Measurements from ENCODE around the gene NBEAL2.

Gene NBEAL2, protein sequence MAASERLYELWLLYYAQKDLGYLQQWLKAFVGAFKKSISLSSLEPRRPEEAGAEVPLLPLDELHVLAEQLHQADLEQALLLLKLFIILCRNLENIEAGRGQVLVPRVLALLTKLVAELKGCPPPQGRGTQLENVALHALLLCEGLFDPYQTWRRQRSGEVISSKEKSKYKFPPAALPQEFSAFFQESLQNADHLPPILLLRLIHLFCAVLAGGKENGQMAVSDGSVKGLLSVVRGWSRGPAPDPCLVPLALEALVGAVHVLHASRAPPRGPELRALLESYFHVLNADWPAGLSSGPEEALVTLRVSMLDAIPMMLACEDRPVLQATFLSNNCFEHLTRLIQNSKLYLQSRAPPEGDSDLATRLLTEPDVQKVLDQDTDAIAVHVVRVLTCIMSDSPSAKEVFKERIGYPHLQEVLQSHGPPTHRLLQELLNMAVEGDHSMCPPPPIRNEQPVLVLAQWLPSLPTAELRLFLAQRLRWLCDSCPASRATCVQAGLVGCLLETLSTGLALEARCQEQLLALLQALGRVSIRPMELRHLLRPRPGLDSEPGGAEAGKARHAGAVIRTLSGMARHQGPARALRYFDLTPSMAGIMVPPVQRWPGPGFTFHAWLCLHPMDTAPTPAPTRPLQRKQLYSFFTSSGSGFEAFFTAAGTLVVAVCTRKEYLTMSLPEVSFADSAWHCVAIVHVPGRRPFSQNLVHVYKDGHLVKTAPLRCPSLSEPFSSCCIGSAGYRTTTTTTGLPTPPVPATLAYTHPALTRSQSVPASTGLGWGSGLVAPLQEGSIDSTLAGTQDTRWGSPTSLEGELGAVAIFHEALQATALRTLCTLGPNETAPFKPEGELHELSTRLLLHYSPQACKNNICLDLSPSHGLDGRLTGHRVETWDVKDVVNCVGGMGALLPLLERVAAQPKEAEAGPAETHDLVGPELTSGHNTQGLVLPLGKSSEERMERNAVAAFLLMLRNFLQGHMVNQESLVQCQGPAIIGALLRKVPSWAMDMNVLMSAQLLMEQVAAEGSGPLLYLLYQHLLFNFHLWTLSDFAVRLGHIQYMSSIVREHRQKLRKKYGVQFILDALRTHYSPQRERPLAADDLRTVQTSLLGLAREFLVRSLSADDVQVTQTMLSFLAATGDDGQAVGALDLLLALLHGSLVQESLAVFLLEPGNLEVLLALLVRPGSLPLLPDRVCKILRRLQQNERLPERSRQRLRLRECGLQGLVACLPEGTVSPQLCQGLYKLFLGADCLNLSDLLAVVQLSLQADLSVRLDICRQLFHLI (N-terminal part only)

DNA sequence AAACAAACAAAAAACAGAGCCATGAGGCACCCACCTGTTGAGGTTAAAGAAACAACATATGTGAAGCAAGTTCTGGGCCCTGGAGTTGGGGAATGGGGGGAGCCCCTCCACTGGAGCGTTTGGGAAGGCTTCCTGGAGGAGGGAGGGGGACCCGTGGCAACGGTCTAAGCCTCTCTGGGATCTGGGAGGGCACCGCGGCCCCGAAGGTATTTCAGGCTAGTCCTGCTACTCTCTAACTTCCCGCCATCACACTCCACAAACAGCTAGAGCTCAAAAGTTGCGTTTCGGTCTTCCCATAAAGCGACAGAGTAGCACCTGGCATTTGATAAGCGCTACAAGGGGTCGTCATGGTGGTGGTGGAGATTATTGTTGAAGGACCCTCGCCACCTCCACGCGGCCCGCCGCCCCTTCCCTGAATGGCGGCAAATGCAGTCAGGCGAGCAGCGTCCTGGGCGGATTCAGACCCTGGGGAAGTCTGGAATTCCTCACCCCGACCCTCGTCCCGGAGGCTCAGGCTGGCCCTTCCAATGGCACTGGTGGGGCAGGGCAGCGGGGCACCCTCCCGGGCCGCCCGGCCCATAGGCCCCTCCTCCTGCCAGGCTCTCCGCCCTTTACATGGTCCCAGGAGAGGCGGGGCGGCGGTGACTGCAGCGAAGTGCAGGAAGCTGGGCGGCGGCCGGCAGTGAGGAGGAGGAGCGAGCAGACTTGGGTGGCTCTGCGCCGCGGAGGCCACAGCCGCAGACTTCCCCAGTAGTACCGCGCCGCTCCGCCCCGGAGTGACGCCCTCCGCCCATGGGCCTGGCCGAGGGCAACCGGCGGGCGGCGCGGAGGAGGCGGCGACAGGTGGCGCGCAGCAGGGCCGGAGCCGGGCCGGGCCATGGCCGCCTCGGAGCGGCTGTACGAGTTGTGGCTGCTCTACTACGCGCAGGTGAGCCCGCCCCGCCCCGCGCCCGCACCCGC lies at the start of gene NBEAL2:
Gene NBEAL2 (plus strand): TSS at position 682 of the 960 bp plus-strand sequence. CDS start 196 bp downstream, at position 878.
- Histone ChIP-seq H3K4me3 (ENCODE audit: low read depth in 1 of 2, low read length in 2 of 2) (peak within 1 kb of the TSS; percentile 61 to 79), H3K36me3 (ENCODE audit: insufficient read depth, low read length) (peaks cover 6% of the 10 kb centered on the region), H3K9me3 (ENCODE audit: low read length) (no peaks in the 10 kb centered on the region), H3K4me1 (ENCODE audit: insufficient read depth, low read length) (peaks cover 35% of the 10 kb centered on the region), H3K27ac (ENCODE audit: low read depth, low read length) (peak within 1 kb of the TSS; percentile 86), H3K9ac (ENCODE audit: low read length) (peak within 1 kb of the TSS; percentile 75), H3K27me3 (ENCODE audit: control insufficient read depth in 1 of 2, insufficient read depth in 2 of 2, low read length in 2 of 2) (no peaks in the 10 kb centered on the region)

DNA sequence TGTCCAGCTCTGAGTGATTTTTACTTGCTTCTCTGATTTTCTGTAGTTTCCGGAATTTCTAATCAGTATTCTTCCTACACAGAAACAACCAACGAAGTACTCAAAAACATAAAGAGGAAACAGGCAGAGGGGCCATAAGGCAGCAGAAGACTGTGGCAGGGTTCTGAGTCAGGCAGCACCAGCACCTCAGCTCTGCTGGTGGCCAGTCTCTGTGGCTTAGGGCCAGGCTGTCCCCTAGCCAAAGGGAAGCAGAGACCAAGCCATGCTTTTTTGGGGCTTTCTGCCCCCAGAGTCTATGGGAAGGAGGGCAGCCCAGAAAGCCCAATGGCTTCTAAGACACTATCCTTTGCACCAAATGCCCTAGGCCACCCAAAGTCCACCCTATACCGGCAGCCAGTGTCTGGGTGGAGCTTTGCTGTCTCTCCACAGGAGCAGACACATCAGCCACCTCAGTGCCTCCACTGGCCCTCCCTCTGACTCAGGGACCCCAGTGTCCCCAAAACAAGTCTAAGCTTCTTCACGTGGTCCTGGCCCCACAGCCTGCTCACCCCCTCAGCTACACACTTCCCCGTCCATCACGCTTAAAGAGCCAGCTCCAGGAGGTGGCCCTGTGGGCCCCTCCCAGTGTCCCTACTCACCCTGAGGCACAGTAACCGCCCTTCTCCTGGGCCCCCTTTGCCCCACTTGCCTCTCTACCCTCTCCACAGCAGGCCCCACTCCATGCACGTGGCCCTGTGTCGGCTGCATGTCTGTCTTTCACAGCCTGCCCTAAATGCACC lies 49.1 kb upstream of the NBEAL2 start:
- H3K27me3 ChIP-seq (ENCODE audit: control insufficient read depth in 1 of 2, insufficient read depth in 2 of 2, low read length in 2 of 2): no peaks in the 10 kb centered on the region
- peak overlapping the region; percentile 58 for H3K27ac ChIP-seq (ENCODE audit: low read depth, low read length)
- H3K4me3 ChIP-seq (ENCODE audit: low read depth in 1 of 2, low read length in 2 of 2): no peak overlapping the region
- peaks cover 17% of the 10 kb centered on the region for H3K36me3 ChIP-seq (ENCODE audit: insufficient read depth, low read length)
- H3K9ac ChIP-seq (ENCODE audit: low read length): peak overlapping the region; percentile 0
- peaks cover 90% of the 10 kb centered on the region for H3K4me1 ChIP-seq (ENCODE audit: insufficient read depth, low read length)
- no peaks in the 10 kb centered on the region for H3K9me3 ChIP-seq (ENCODE audit: low read length)

- Histone ChIP-seq H3K27me3 (ENCODE audit: control insufficient read depth in 1 of 2, insufficient read depth in 2 of 2, low read length in 2 of 2) (no peaks in the 10 kb centered on the region), H3K9me3 (ENCODE audit: low read length) (no peaks in the 10 kb centered on the region), H3K9ac (ENCODE audit: low read length) (peak overlapping the region; percentile 0), H3K27ac (ENCODE audit: low read depth, low read length) (peak overlapping the region; percentile 58), H3K4me1 (ENCODE audit: insufficient read depth, low read length) (peaks cover 90% of the 10 kb centered on the region), H3K36me3 (ENCODE audit: insufficient read depth, low read length) (peaks cover 11% of the 10 kb centered on the region), H3K4me3 (ENCODE audit: low read depth in 1 of 2, low read length in 2 of 2) (no peak overlapping the region)
Measured at GRCh38 chr3:46930945-46931403, 48.5 kb upstream of the NBEAL2 start.

DNA sequence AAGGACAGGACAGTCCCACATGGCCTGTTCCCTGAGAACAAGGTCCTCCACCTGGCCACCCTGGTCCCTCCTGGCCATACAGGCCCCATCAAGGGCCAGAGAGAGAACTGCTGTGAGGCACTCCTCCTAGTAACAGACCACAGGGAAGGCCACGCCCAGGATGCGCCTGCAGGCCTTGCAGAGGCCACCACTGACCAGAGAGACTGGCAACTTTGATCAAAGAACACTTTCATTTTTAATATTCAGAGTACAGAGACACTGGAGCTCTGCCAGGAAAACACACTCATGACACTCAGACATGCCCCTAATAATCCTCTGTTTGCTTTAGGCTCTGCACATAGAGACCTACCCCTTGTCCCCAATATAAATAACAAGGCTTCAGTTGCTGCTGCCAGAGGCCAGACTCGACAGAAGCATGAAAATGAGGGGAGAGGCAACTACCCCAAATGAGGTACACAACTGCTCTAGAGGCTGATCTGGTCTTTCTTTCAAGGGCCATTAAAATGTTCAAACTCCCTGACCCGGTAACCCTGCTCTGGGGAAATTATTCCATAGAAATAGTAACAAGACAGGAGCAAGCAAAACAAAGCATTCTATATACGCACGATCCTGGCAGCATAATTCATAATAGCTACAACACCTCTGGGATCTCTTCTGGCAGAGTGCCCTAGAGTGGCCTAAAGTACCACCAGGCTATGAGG lies 47.7 kb upstream of the NBEAL2 start:
- Histone ChIP-seq H3K4me3 (ENCODE audit: low read depth in 1 of 2, low read length in 2 of 2) (no peak overlapping the region), H3K9ac (ENCODE audit: low read length) (peak overlapping the region; percentile 0), H3K27me3 (ENCODE audit: control insufficient read depth in 1 of 2, insufficient read depth in 2 of 2, low read length in 2 of 2) (no peaks in the 10 kb centered on the region), H3K27ac (ENCODE audit: low read depth, low read length) (peak overlapping the region; percentile 58), H3K36me3 (ENCODE audit: insufficient read depth, low read length) (peaks cover 3% of the 10 kb centered on the region), H3K9me3 (ENCODE audit: low read length) (no peaks in the 10 kb centered on the region), H3K4me1 (ENCODE audit: insufficient read depth, low read length) (peaks cover 90% of the 10 kb centered on the region)

GRCh38 chr3:46932455-46933225 lies 46.8 kb upstream of the NBEAL2 start:
- Histone ChIP-seq H3K4me3 (ENCODE audit: low read depth in 1 of 2, low read length in 2 of 2) (no peak overlapping the region), H3K9ac (ENCODE audit: low read length) (no peak overlapping the region), H3K4me1 (ENCODE audit: insufficient read depth, low read length) (peaks cover 82% of the 10 kb centered on the region), H3K27ac (ENCODE audit: low read depth, low read length) (peak overlapping the region; percentile 58), H3K9me3 (ENCODE audit: low read length) (no peaks in the 10 kb centered on the region), H3K27me3 (ENCODE audit: control insufficient read depth in 1 of 2, insufficient read depth in 2 of 2, low read length in 2 of 2) (no peaks in the 10 kb centered on the region), H3K36me3 (ENCODE audit: insufficient read depth, low read length) (peaks cover 6% of the 10 kb centered on the region)

GRCh38 chr3:46933261-46933660 lies 46.2 kb upstream of the NBEAL2 start:
- Histone ChIP-seq H3K4me1 (ENCODE audit: insufficient read depth, low read length) (peaks cover 79% of the 10 kb centered on the region), H3K4me3 (ENCODE audit: low read depth in 1 of 2, low read length in 2 of 2) (no peak overlapping the region), H3K9me3 (ENCODE audit: low read length) (no peaks in the 10 kb centered on the region), H3K36me3 (ENCODE audit: insufficient read depth, low read length) (peaks cover 12% of the 10 kb centered on the region), H3K27me3 (ENCODE audit: control insufficient read depth in 1 of 2, insufficient read depth in 2 of 2, low read length in 2 of 2) (no peaks in the 10 kb centered on the region), H3K9ac (ENCODE audit: low read length) (no peak overlapping the region), H3K27ac (ENCODE audit: low read depth, low read length) (no peak overlapping the region)

- H3K27me3 ChIP-seq (ENCODE audit: control insufficient read depth in 1 of 2, insufficient read depth in 2 of 2, low read length in 2 of 2): no peaks in the 10 kb centered on the region
- H3K9ac ChIP-seq (ENCODE audit: low read length): no peak overlapping the region
Measured at GRCh38 chr3:46934072-46934471, 45.4 kb upstream of the NBEAL2 start.

GRCh38 chr3:46934498-46935167 lies 44.8 kb upstream of the NBEAL2 start:
- peaks cover 80% of the 10 kb centered on the region for H3K4me1 ChIP-seq (ENCODE audit: insufficient read depth, low read length)
- H3K9ac ChIP-seq (ENCODE audit: low read length): no peak overlapping the region
- peak overlapping the region; percentile 77 for H3K27ac ChIP-seq (ENCODE audit: low read depth, low read length)
- no peak overlapping the region for H3K4me3 ChIP-seq (ENCODE audit: low read depth in 1 of 2, low read length in 2 of 2)
- H3K27me3 ChIP-seq (ENCODE audit: control insufficient read depth in 1 of 2, insufficient read depth in 2 of 2, low read length in 2 of 2): no peaks in the 10 kb centered on the region
- no peaks in the 10 kb centered on the region for H3K9me3 ChIP-seq (ENCODE audit: low read length)
- peaks cover 22% of the 10 kb centered on the region for H3K36me3 ChIP-seq (ENCODE audit: insufficient read depth, low read length)

More at GRCh38 chr3:46934072-46934471, 45.4 kb upstream of the NBEAL2 start:
- Histone ChIP-seq H3K4me3 (ENCODE audit: low read depth in 1 of 2, low read length in 2 of 2) (no peak overlapping the region), H3K36me3 (ENCODE audit: insufficient read depth, low read length) (peaks cover 17% of the 10 kb centered on the region), H3K27ac (ENCODE audit: low read depth, low read length) (peak overlapping the region; percentile 77), H3K4me1 (ENCODE audit: insufficient read depth, low read length) (peaks cover 81% of the 10 kb centered on the region), H3K9me3 (ENCODE audit: low read length) (no peaks in the 10 kb centered on the region)

Measured in muscle layer of colon (tissue), 2 donors.